ENCODE data around the gene TMEM144. TPM values are rescaled to one million over a fixed set of nuclear protein-coding genes. Genes with fewer than 3 reads are reported as not detected.
A peak's percentile ranks its signal among the peaks of the same experiment; 100 is the strongest.

TMEM144 gene
- total RNA-seq = 4.2 and 7.3 TPM in 2 replicates

DNA sequence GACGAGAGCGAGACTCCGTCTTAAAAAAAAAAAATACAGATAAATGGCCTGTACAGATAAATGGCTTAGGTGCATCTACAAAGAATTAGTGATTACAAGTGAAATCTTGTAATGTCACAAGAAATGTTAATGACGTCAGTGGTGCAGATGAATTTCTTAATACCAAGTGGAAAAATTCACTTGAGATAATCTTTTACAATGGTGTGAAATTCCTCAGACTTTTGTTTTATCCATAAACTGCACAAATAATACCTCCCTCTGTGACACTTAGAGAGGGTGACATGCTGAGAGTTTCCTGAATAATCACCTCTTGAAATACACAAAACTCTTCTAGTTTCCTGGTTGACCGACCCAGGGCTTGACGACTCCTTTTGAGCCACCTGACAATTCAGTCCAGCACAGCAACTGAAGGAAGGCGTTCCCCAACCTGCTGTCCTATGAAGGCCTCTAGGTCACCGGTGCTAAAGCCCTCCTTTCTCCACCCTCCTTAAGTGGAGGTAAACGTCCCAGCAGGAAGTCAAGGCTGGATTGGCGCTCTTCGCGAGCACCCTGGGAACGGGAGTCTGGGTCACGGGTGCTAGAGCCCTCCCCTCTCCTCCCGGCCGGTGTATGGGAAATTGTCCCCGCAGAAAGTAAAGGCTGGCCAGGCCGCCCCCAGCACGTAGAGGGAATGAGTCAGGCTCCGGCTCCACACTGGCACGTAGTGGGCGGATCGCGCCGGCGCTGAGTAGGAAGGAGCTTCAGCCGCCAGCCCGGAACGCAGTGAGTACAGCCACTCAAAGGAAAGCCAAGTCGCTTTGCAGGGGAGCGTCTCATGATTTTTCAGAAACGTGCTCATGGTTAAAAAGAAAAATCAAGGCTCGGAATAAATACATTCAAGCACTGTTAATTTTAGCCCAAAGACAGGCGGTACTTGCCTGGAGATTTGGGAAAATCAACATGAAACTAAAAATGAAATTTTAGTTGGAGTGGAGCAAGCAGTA lies at the start of gene TMEM144:
TSS of gene TMEM144 (plus strand) at position 662 of the 983 bp plus-strand sequence. CDS start 2,182 bp downstream, outside the sequence.
- TF ChIP-seq, protein P1, sequence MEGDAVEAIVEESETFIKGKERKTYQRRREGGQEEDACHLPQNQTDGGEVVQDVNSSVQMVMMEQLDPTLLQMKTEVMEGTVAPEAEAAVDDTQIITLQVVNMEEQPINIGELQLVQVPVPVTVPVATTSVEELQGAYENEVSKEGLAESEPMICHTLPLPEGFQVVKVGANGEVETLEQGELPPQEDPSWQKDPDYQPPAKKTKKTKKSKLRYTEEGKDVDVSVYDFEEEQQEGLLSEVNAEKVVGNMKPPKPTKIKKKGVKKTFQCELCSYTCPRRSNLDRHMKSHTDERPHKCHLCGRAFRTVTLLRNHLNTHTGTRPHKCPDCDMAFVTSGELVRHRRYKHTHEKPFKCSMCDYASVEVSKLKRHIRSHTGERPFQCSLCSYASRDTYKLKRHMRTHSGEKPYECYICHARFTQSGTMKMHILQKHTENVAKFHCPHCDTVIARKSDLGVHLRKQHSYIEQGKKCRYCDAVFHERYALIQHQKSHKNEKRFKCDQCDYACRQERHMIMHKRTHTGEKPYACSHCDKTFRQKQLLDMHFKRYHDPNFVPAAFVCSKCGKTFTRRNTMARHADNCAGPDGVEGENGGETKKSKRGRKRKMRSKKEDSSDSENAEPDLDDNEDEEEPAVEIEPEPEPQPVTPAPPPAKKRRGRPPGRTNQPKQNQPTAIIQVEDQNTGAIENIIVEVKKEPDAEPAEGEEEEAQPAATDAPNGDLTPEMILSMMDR (IDR thresholded peaks at IDR 0.05; ENCODE audit: insufficient read depth, low read depth, low read length) = peak; percentile 25
- peak within 1 kb of the TSS; percentile 62 for H3K4me3 ChIP-seq (ENCODE audit: low read depth, low read length)
- peak; percentile 82 for DNase-seq (ENCODE audit: low read depth)

DNA sequence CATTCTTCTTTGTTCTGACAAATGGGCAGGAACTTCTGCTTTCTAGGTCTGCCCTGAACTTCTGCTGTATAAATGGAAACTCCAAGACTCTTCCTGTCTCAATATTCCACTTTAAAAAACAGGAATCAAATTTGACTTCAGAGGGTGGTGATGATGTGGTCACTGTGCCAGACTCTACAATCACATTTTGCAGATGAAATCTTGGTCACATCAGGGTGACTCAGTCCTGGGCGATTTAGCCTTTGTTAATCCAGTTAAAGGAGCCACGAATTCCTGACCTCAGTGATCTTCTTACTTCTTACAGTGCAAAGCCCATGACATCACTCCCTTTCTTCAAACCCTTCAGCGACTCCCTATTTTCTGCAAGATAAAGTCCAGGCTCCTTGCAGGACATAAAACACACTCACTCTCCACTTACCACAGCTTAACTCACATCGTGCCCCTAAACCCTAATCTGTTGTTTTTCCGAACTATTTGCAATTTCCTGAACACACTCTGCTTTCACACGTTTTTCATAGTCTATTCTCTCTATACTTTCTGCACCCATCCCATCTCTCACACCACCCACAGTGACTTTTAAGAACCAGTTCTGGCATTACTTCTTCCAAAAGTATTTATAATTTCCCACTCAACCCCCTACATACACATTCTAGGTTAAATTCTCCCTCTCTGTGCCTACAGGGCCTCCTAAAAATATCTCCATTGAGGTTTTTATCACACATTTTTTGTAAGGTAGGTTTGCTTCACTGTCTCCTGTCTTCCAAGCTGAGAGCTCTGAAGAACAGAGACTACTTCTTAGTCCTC lies 48.5 kb upstream of the TMEM144 start:
- peak overlapping the region; percentile 6 for H3K4me3 ChIP-seq (ENCODE audit: low read depth, low read length)
- TF ChIP-seq, protein P1 (IDR thresholded peaks at IDR 0.05; ENCODE audit: insufficient read depth, low read depth, low read length) = no peak

DNA sequence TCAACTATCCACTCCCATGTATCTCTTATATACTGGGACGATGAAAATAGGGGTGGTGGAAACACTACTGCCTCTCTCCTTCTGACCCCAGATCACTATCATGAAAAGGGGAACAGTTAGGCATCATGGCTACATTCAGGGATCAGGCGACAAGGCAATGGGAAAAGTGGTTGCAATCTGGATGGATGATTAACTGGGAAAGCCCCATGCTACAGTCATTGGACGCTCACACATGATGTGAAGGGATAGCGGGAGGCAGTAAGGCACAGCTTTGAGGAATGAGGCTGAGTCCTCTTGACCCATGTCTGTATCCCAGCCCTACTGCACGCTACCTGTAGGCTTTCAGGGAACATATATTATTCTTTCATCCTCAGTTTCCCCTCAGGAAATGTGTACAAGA lies 47.7 kb upstream of the TMEM144 start:
- DNase-seq (ENCODE audit: low read depth) = no peak
- H3K4me3 ChIP-seq (ENCODE audit: low read depth, low read length) = no peak overlapping the region
- TF ChIP-seq, protein P1 (IDR thresholded peaks at IDR 0.05; ENCODE audit: insufficient read depth, low read depth, low read length) = no peak

More for the DNA sequence above, 48.5 kb upstream of the TMEM144 start:
- peak; percentile 95 for DNase-seq (ENCODE audit: low read depth)

DNA sequence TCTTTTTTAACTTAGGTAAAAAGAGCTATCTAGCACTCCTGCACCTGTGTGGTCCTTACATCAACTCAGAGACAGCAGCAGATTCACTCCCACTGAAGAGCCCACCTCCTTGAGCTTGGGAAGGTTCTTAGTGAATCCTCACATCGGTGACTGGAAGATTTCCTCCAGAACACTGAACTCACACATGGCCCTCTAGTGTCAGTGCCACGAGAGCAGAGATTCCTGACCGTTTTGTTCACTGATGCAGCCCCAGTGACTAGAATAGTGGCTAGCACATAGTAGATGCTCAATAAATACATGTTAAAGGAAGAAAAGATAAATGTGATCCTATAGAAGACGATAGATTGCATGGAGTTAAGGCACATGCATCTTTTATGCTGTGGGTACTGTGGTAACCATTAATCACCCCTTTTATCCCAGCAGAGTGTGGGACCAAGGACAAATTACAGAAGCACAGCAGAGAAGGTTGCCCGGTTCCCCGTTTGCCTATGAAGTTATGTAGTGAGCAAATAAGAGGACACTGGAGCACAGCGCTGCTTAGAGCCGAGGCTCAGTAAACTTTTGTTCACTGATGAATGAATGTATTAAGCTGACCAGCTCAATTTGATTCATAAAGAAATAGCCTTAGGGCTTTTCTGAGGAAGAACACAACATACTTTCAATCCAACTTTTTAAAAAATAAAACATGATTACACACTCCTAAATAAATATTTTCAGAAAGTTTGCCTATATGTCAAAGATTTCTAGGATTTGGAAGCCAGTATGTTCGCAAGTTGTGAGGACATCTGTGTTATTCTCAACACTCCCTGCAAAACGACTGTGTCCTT lies 46.1 kb upstream of the TMEM144 start:
- no peak for DNase-seq (ENCODE audit: low read depth)

DNA sequence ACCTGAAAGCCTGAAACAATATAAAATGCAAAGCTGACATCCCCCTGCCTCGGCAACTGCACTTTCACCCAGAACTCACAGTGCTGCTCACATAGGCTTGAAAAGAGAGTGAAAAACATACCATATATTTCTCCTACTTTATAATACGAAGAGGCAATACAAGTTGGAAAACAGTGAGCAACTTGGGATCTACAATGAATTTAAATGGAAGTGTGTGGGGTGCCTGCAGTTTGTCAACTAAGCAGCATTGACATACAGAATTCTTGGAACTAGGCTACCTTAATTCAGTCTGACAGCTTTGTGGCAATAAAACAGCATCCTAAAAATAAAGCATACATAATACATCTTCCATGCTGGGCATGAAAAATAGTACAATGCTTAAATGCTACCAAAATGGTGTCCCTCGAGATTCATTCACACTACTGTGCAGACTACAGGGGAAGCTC lies 45.5 kb upstream of the TMEM144 start:
- TF ChIP-seq, protein P1 (IDR thresholded peaks at IDR 0.05; ENCODE audit: insufficient read depth, low read depth, low read length) = no peak
- no peak overlapping the region for H3K4me3 ChIP-seq (ENCODE audit: low read depth, low read length)
- no peak for DNase-seq (ENCODE audit: low read depth)

More for the DNA sequence above, 46.1 kb upstream of the TMEM144 start:
- TF ChIP-seq, protein P1 (IDR thresholded peaks at IDR 0.05; ENCODE audit: insufficient read depth, low read depth, low read length) = no peak
- H3K4me3 ChIP-seq (ENCODE audit: low read depth, low read length) = no peak overlapping the region

DNA sequence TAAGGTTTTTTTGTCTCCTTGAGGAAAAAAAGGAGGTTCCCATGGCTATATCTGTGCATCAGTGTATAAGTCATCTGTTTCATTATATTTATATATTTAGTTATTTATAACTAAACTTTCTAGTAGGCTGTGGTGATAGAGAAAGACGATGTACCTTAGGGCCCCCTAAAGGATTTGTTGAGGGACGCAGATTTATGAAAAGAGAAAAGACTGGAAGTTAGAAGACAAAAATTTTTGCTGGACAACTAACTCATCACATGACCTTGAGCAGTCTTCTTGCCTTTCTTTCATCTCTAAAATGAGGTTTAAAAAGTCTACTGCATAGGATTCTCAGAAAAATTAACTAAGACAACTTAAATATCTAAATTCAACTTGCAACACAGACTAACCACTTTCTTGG lies 43.6 kb upstream of the TMEM144 start:
- no peak for DNase-seq (ENCODE audit: low read depth)
- TF ChIP-seq, protein P1 (IDR thresholded peaks at IDR 0.05; ENCODE audit: insufficient read depth, low read depth, low read length) = no peak

More for the DNA sequence above, 43.6 kb upstream of the TMEM144 start:
- H3K4me3 ChIP-seq (ENCODE audit: low read depth, low read length) = peak overlapping the region; percentile 4

Data from fibroblast of villous mesenchyme (primary cell).